Stimulated activated CD4-positive, alpha-beta T cell treated with anti-CD3 and anti-CD28 coated beads, TNF-alpha, amount 100 ng/mL, for 1 hour (primary cell): ENCODE results near the gene NPRL2.
"Not testable (repeated sequence)": the region's sequence is repeated elsewhere in the genome, so short reads cannot be mapped to it uniquely, and the experiment has no call there.

ENCODE experiments used
- DNase-seq, 3 donors: peaks; one replicate each; pipeline ENCODE4 v3.0.0-alpha.2; 2020; ENCODE audit warnings: low read depth in 3 of 3, low spot score in 1 of 3

The NPRL2 gene

GRCh38 chr3:50314816-50315215, 35.8 kb downstream of the NPRL2 start:
- DNase-seq = no peak

- no peak for DNase-seq
These were observed 36.2 kb downstream of the NPRL2 start for GRCh38 chr3:50314342-50314741.

- DNase-seq = not testable (repeated sequence)
These were observed 38.5 kb downstream of the NPRL2 start for GRCh38 chr3:50312041-50312440.

- DNase-seq = no peak
These were observed 46.0 kb downstream of the NPRL2 start for GRCh38 chr3:50304601-50305000.

GRCh38 chr3:50303013-50303815, 47.4 kb downstream of the NPRL2 start, which contains the start of gene HYAL1:
Gene HYAL1, minus strand, starts transcription at chr3:50303574. Its CDS starts 618 bp downstream, at chr3:50302956.
- no peak for DNase-seq

GRCh38 chr3:50302095-50303012, 48.2 kb downstream of the NPRL2 start:
- DNase-seq = no peak

GRCh38 chr3:50300681-50301254, 49.8 kb downstream of the NPRL2 start:
- no peak for DNase-seq

- no peak for DNase-seq
These were observed 50.5 kb downstream of the NPRL2 start for GRCh38 chr3:50299929-50300680.

- DNase-seq = no peak
These were observed 51.0 kb downstream of the NPRL2 start for GRCh38 chr3:50299638-50299928.

GRCh38 chr3:50298836-50299637, 51.5 kb downstream of the NPRL2 start, which contains the start of the genes HYAL3 and NAA80:
Gene HYAL3, minus strand, starts transcription at chr3:50299405. Its CDS starts 3,803 bp downstream, at chr3:50295602.
Gene NAA80, minus strand, starts transcription at chr3:50299405. Its CDS starts 1,942 bp downstream, at chr3:50297463.
- DNase-seq = peak; percentile 97 to 99 (median 98)

GRCh38 chr3:50297896-50298725, 52.5 kb downstream of the NPRL2 start:
- no peak for DNase-seq

- no peak for DNase-seq
These were observed 53.2 kb downstream of the NPRL2 start for GRCh38 chr3:50297384-50297775.
